ENCODE measurements around the gene DSC1.

- TF ChIP-seq CTCF (conservative IDR thresholded peaks at IDR 0.05; ENCODE audit: low read depth, low read length) (no peak), EZH2 (IDR thresholded peaks at IDR 0.05; ENCODE audit: low read length, unreplicated experiment) (no peak)
Observed at GRCh38 chr18:31162825-31163435, at the start of gene DSC1.
